ENCODE results near the gene TUBD1. TPM values are rescaled to one million over a fixed set of nuclear protein-coding genes. Genes with fewer than 3 reads are reported as not detected.
A peak's percentile ranks its signal among the peaks of the same experiment; 100 is the strongest.
"Not testable (repeated sequence)": the region's sequence is repeated elsewhere in the genome, so short reads cannot be mapped to it uniquely, and the experiment has no call there.

TUBD1 gene
- total and polyA plus RNA-seq, 9 donors = 9.1 to 22.9 (median 13.9) TPM

DNA sequence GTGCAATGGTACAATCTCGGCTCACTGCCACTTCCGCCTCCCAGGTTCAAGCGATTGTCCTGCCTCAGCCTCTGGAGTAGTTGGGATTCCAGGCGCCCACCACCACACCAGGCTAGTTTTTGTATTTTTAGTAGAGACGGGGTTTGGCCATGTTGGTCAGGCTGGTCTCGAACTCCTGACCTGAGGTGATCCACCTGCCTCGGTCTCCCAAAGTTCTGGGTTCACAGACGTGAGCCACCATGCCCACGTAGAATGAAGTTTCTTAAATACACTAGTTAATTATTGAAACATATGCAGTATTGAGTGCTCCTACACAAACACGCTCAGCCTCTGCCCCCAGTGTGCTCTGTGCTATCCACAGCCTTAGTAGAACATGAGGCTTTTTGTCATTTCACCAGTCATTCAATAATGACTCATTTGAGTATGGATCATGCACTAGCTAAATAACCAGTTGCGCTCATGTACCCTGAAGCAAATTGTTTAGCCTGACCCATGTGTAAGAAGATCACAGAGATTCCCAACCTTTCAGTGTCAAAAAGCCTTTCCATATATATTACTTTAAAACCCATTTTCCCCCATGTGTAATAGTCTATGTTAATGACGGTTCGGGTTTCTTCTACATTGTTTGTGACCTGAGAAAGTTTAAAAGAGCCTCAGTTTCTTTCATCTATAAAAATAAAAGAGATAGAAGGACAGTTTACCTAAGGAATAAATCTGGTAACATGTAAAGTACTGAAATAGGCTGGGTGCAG lies 49.7 kb downstream of the TUBD1 start:
- 61 to 81% (median 79%) methylated on average over 13 of the region's 13 CpGs for WGBS, 3 donors

DNA sequence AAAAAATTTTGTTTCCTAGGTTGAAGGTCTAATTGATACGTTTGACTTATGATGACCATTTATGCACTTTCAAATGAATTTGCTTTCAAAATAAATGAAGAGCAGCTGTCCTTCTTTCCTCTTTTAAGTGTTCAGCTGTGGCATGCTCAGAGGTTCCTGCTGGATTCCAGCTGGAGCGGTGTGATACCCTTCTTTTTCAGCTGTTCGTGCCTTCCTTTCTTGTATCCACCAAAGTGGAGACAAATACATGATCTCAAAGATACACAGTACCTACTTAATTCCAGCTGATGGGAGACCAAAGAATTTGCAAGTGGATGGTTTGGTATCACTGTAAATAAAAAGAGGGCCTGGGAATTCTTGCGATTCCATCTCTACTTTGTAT lies 50.9 kb downstream of the TUBD1 start:
- 32 to 63% (median 54%) methylated on average over 4 of the region's 4 CpGs for WGBS, 3 donors
- H3K27me3 ChIP-seq; intact Hi-C loops (cut with DNase I); DNase-seq; H3K9me3 ChIP-seq; H3K27ac ChIP-seq; H3K36me3 ChIP-seq: not testable (repeated sequence)
- Histone ChIP-seq H3K4me3 (peak overlapping the region; percentile 63), H3K4me1 (ENCODE audit: insufficient read depth) (peaks cover 15% of the 10 kb centered on the region)

More for the DNA sequence above, 49.7 kb downstream of the TUBD1 start:
- H3K4me1 ChIP-seq (ENCODE audit: insufficient read depth) = peaks cover 19% of the 10 kb centered on the region
- TF ChIP-seq EP300 (IDR thresholded peaks at IDR 0.05) (no peak), POLR2A (IDR thresholded peaks at IDR 0.05) (no peak)
- H3K27ac ChIP-seq = no peak overlapping the region
- H3K27me3 ChIP-seq = no peaks in the 10 kb centered on the region
- intact Hi-C loops (cut with DNase I) = no loop called here
- H3K9me3 ChIP-seq = no peaks in the 10 kb centered on the region
- DNase-seq = peak in 2 of 5 donors; percentile 48 to 55
- no peak overlapping the region for H3K4me3 ChIP-seq
- H3K36me3 ChIP-seq = no peaks in the 10 kb centered on the region

DNA sequence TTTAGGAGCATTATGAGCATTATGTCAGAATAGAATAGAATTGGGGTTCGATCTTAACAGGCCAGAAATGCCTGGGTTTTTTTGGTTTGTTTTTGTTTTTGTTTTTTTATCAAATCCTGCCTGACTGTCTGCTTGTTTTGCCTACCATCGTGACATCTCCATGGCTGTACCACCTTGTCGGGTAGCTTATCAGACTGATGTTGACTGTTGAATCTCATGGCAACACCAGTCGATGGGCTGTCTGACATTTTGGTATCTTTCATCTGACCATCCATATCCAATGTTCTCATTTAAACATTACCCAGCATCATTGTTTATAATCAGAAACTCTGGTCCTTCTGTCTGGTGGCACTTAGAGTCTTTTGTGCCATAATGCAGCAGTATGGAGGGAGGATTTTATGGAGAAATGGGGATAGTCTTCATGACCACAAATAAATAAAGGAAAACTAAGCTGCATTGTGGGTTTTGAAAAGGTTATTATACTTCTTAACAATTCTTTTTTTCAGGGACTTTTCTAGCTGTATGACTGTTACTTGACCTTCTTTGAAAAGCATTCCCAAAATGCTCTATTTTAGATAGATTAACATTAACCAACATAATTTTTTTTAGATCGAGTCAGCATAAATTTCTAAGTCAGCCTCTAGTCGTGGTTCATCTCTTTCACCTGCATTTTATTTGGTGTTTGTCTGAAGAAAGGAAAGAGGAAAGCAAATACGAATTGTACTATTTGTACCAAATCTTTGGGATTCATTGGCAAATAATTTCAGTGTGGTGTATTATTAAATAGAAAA lies 51.5 kb downstream of the TUBD1 start:
- DNase-seq; H3K27me3 ChIP-seq; H3K36me3 ChIP-seq; intact Hi-C loops (cut with DNase I); H3K9me3 ChIP-seq; H3K4me1 ChIP-seq (ENCODE audit: insufficient read depth): not testable (repeated sequence)
- peak overlapping the region; percentile 63 for H3K4me3 ChIP-seq
- peak overlapping the region; percentile 3 to 82 for H3K27ac ChIP-seq
- WGBS, 3 donors = 10 to 17% (median 11%) methylated on average over 7 of the region's 7 CpGs

DNA sequence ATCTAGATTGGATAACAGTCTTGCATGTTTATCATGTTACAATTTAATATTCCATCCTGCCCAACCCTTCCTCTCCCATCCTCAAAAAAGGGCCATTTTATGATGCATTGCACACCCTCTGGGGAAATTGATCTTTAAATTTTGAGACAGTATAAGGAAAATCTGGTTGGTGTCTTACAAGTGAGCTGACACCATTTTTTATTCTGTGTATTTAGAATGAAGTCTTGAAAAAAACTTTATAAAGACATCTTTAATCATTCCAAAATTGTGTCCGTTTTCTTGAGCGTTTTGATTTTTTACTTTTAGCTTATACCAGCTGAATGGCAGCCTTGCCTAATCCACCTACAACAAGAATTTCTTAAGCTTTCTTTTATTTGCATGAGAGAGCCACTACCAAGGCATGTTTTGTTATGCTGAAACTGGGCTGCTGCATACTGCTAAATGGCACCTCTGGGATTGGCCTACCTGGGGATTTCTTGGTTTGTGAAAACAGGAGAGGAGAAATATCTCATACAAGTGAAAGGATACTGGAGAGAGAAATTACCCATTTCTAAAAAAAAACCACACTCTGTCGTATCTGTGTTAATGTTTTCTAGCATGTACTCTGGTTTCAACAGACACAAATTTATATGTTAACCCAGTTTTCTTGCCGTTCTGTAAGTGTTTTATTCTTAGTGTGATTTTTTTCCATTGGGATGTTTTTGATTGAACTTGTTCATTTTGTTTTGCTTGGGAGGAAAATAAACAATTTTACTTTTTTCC lies 52.2 kb downstream of the TUBD1 start:
- Histone ChIP-seq H3K27me3 (no peaks in the 10 kb centered on the region), H3K9me3 (no peaks in the 10 kb centered on the region), H3K4me3 (peak overlapping the region; percentile 63), H3K4me1 (ENCODE audit: insufficient read depth) (peaks cover 5% of the 10 kb centered on the region), H3K36me3 (no peaks in the 10 kb centered on the region), H3K27ac (peak overlapping the region; percentile 82 to 89)
- intact Hi-C loops (cut with DNase I) = no loop called here
- TF ChIP-seq EP300 (IDR thresholded peaks at IDR 0.05) = no peak
- TF ChIP-seq POLR2A (IDR thresholded peaks at IDR 0.05) = no peak
- TF ChIP-seq, protein P1, sequence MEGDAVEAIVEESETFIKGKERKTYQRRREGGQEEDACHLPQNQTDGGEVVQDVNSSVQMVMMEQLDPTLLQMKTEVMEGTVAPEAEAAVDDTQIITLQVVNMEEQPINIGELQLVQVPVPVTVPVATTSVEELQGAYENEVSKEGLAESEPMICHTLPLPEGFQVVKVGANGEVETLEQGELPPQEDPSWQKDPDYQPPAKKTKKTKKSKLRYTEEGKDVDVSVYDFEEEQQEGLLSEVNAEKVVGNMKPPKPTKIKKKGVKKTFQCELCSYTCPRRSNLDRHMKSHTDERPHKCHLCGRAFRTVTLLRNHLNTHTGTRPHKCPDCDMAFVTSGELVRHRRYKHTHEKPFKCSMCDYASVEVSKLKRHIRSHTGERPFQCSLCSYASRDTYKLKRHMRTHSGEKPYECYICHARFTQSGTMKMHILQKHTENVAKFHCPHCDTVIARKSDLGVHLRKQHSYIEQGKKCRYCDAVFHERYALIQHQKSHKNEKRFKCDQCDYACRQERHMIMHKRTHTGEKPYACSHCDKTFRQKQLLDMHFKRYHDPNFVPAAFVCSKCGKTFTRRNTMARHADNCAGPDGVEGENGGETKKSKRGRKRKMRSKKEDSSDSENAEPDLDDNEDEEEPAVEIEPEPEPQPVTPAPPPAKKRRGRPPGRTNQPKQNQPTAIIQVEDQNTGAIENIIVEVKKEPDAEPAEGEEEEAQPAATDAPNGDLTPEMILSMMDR (IDR thresholded peaks at IDR 0.05) = no peak
- 5 to 14% (median 8%) methylated on average over 4 of the region's 4 CpGs for WGBS, 3 donors
- DNase-seq = no peak

DNA sequence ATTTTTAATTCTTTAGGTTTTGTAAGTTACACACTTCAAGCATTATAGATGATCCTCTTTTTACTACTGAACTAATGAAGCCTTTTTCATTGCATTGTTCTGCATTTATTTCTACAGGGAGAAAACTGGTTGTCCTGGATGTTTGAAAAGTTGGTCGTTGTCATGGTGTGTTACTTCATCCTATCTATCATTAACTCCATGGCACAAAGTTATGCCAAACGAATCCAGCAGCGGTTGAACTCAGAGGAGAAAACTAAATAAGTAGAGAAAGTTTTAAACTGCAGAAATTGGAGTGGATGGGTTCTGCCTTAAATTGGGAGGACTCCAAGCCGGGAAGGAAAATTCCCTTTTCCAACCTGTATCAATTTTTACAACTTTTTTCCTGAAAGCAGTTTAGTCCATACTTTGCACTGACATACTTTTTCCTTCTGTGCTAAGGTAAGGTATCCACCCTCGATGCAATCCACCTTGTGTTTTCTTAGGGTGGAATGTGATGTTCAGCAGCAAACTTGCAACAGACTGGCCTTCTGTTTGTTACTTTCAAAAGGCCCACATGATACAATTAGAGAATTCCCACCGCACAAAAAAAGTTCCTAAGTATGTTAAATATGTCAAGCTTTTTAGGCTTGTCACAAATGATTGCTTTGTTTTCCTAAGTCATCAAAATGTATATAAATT lies 53.0 kb downstream of the TUBD1 start:
- peak overlapping the region; percentile 82 to 89 for H3K27ac ChIP-seq
- intact Hi-C loops (cut with DNase I) = no loop called here
- no peak for DNase-seq
- H3K27me3 ChIP-seq = no peaks in the 10 kb centered on the region
- peaks cover 3% of the 10 kb centered on the region for H3K4me1 ChIP-seq (ENCODE audit: insufficient read depth)
- H3K9me3 ChIP-seq = no peaks in the 10 kb centered on the region
- no peak for TF ChIP-seq EP300 (IDR thresholded peaks at IDR 0.05)
- no peak for TF ChIP-seq POLR2A (IDR thresholded peaks at IDR 0.05)
- TF ChIP-seq, protein P1 (IDR thresholded peaks at IDR 0.05) = no peak
- H3K4me3 ChIP-seq = peak overlapping the region; percentile 63
- WGBS, 3 donors = 3 to 5% (median 4%) methylated on average over 6 of the region's 6 CpGs
- H3K36me3 ChIP-seq = no peaks in the 10 kb centered on the region

Measured in ovary (tissue), 9 donors.